GM12878 (cell line): ENCODE measurements around the gene FAM222B. TPM values are rescaled to one million over a fixed set of nuclear protein-coding genes. Genes with fewer than 3 reads are reported as not detected.

Source experiments
- ATF7 ChIP-seq: fragments of 450-650 bp; IDR thresholded peaks from 2 replicates; pipeline ENCODE4 v1.6.1; 2016; ENCODE audit warnings: low read depth, mild to moderate bottlenecking
- CEBPB ChIP-seq, 2 experiments: fragments of 150-350 bp in 1 of 2; IDR thresholded peaks; 2 replicates each; pipeline ENCODE4 v1.6.1; 2012 to 2014; ENCODE audit warnings: low read depth in 2 of 2, low read length in 2 of 2, borderline replicate concordance in 1 of 2, inconsistent platforms in 1 of 2
- E4F1 ChIP-seq: fragments of 450-650 bp; IDR thresholded peaks from 2 replicates; pipeline ENCODE4 v1.6.1; 2018; ENCODE audit warnings: borderline replicate concordance, mild to moderate bottlenecking; ENCODE audit not compliant: partially characterized antibody
- ELK1 ChIP-seq: IDR thresholded peaks from 2 replicates; pipeline ENCODE4 v1.6.1; 2012; ENCODE audit warnings: low read depth, low read length, improper control_type of control experiment
- GATAD2B ChIP-seq: fragments of 450-650 bp; conservative IDR thresholded peaks from 2 replicates; pipeline ENCODE4 v1.6.1; 2017; ENCODE audit warnings: low read depth, mild to moderate bottlenecking, moderate library complexity
- HDAC6 ChIP-seq: fragments of 200-600 bp; sonication (generic); IDR thresholded peaks from one replicate; pipeline ENCODE4 v1.8.0; 2017; ENCODE audit warnings: antibody characterized with exemption; ENCODE audit not compliant: unreplicated experiment
- IRF5 ChIP-seq: fragments of 450-650 bp; IDR thresholded peaks from 2 replicates; pipeline ENCODE4 v1.6.1; 2017; ENCODE audit warnings: borderline replicate concordance
- KDM1A ChIP-seq: fragments of 200-600 bp; sonication (generic); IDR thresholded peaks from 2 replicates; pipeline ENCODE4 v1.6.1; 2016; ENCODE audit warnings: borderline replicate concordance
- LARP7 ChIP-seq: fragments of 450-650 bp; IDR thresholded peaks from 2 replicates; pipeline ENCODE4 v1.6.1; 2017; ENCODE audit warnings: mild to moderate bottlenecking
- MEF2A ChIP-seq: IDR thresholded peaks from 2 replicates; pipeline ENCODE4 v1.6.1; 2011; ENCODE audit warnings: low read depth, mild to moderate bottlenecking, low read length, moderate library complexity; ENCODE audit not compliant: insufficient read depth
- MEF2B ChIP-seq: fragments of 450-650 bp; IDR thresholded peaks from 2 replicates; pipeline ENCODE4 v1.6.1; 2018; ENCODE audit warnings: mild to moderate bottlenecking, moderate library complexity; ENCODE audit not compliant: partially characterized antibody, poor library complexity, severe bottlenecking
- MTA2 ChIP-seq: fragments of 450-650 bp; IDR thresholded peaks from 2 replicates; pipeline ENCODE4 v1.6.1; 2016; ENCODE audit warnings: low read depth, mild to moderate bottlenecking, moderate library complexity
- NR2F1 ChIP-seq: fragments of 450-650 bp; conservative IDR thresholded peaks from 2 replicates; pipeline ENCODE4 v1.6.1; 2017; ENCODE audit warnings: mild to moderate bottlenecking
- POLR2A ChIP-seq: IDR thresholded peaks from 2 replicates; pipeline ENCODE4 v1.6.1; 2011; ENCODE audit warnings: low read depth, mild to moderate bottlenecking, low read length
- RB1 ChIP-seq: fragments of 450-650 bp; formaldehyde crosslinking; IDR thresholded peaks from 2 replicates; pipeline ENCODE4 v1.6.1; 2017; ENCODE audit warnings: mild to moderate bottlenecking, borderline replicate concordance
- RELB ChIP-seq: fragments of 450-650 bp; IDR thresholded peaks from 2 replicates; pipeline ENCODE4 v1.6.1; 2017; ENCODE audit warnings: low read depth, mild to moderate bottlenecking, moderate library complexity
- SMAD1 ChIP-seq: fragments of 450-650 bp; IDR thresholded peaks from 2 replicates; pipeline ENCODE4 v1.6.1; 2018; ENCODE audit warnings: mild to moderate bottlenecking, low read depth; ENCODE audit not compliant: partially characterized antibody
- SREBF1 ChIP-seq: IDR thresholded peaks from 2 replicates; pipeline ENCODE4 v1.6.1; 2012; ENCODE audit warnings: mild to moderate bottlenecking, low read length
- SUZ12 ChIP-seq: fragments of 200-600 bp; sonication (generic); IDR thresholded peaks from one replicate; pipeline ENCODE4 v1.6.1; 2018; ENCODE audit warnings: antibody characterized with exemption, mild to moderate bottlenecking; ENCODE audit not compliant: unreplicated experiment
- TAF1 ChIP-seq: IDR thresholded peaks from 2 replicates; pipeline ENCODE4 v1.6.1; 2011; ENCODE audit warnings: mild to moderate bottlenecking, low read depth, low read length, borderline replicate concordance
- TARDBP ChIP-seq: IDR thresholded peaks from 2 replicates; pipeline ENCODE4 v1.6.1; 2016; ENCODE audit warnings: borderline replicate concordance
- TCF12 ChIP-seq: IDR thresholded peaks from 2 replicates; pipeline ENCODE4 v1.6.1; 2011; ENCODE audit warnings: low read depth, mild to moderate bottlenecking, low read length
- TCF3 ChIP-seq: IDR thresholded peaks from 2 replicates; pipeline ENCODE4 v1.6.1; 2012; ENCODE audit warnings: low read depth, mild to moderate bottlenecking, low read length, borderline replicate concordance; ENCODE audit not compliant: insufficient read depth
- WRNIP1 ChIP-seq: IDR thresholded peaks from 2 replicates; pipeline ENCODE4 v1.6.1; 2011; ENCODE audit warnings: low read depth, low read length, improper control_type of control experiment, borderline replicate concordance
- polyA plus RNA-seq, 11 experiments: library from polyadenylated mRNA; depleted of rRNA in 4 of 11; unstranded in 6 of 11; stranded (reverse) in 5 of 11; fragments of >200 nt; fragmentation: Nextera tagmentation in 4 of 11; fragmentation: Illumina TruSeq in 1 of 11; extraction: Ambion mirVana in 4 of 11; extraction: Trizol in 1 of 11; gene quantifications; 1 replicate in 1 of 11; 2 replicates in 10 of 11; pipeline versions ENCODE4 v1.2.1 to v1.2.3, GENCODE V29; 2011 to 2016; ENCODE audit warnings: inconsistent platforms in 2 of 11, missing spikeins in 2 of 11, low read depth in 1 of 11
- total RNA-seq, 4 experiments: library from RNA; depleted of rRNA in 3 of 4; stranded (reverse); fragments of >200 nt in 3 of 4; fragmentation: Illumina TruSeq in 1 of 4; extraction: Trizol in 1 of 4; gene quantifications; 2 replicates each; pipeline versions ENCODE4 v1.2.1 to v1.2.3, GENCODE V29; 2013 to 2021

The FAM222B gene
- total and polyA plus RNA-seq, 10 of the 15 experiments (the other 5 are each of a cell fraction or from before 2014, with no cell fraction given) = 2.8 to 18.3 (median 6.4) TPM

- TF ChIP-seq IRF5 (0 out of 2 replicates have a peak, but pooled peaks have one; percentile 5), TCF12 (0 out of 2 replicates have a peak, but pooled peaks have one; percentile 74), RB1 (peak; percentile 58; the same call in 1 of the 2 replicates), RELB (peak; percentile 95), SUZ12 (no peak), MEF2A (peak; percentile 58; the same call in 1 of the 2 replicates), POLR2A (peak; percentile 71), TARDBP (0 out of 2 replicates have a peak, but pooled peaks have one; percentile 28), KDM1A (no peak), HDAC6 (no peak), MEF2B (peak; percentile 84), LARP7 (peak; percentile 76), SREBF1 (peak; percentile 18; the same call in 1 of the 2 replicates), TCF3 (peak; percentile 75), TAF1 (peak; percentile 54; the same call in 1 of the 2 replicates), MTA2 (peak; percentile 74), NR2F1 (peak; percentile 33), CEBPB (IDR thresholded peaks at IDR 0.05; ENCODE audit: borderline replicate concordance in 1 of 2, low read depth in 2 of 2, low read length in 2 of 2) (peak in 1 of 2 experiments; percentile 14; a peak in 1 of 4 replicates), GATAD2B (peak; percentile 64), ELK1 (0 out of 2 replicates have a peak, but pooled peaks have one; percentile 35), ATF7 (peak; percentile 80), SMAD1 (no peak), E4F1 (no peak), WRNIP1 (0 out of 2 replicates have a peak, but pooled peaks have one; percentile 22)
Observed at GRCh38 chr17:28726627-28727491, 115.7 kb downstream of the FAM222B start (continued).
